ENCODE measurements around the gene RHO.

The RHO gene

GRCh38 chr3:129584631-129585030 lies 56.2 kb downstream of the RHO start:
- no peak for DNase-seq
